ENCODE data around the gene GDI1.

GRCh38 chrX:154419688-154420401 lies 17.1 kb upstream of the GDI1 start:
- TF ChIP-seq YY1 (IDR thresholded peaks at IDR 0.05; ENCODE audit: insufficient read depth, insufficient read length) (no peak), ZNF274 (IDR thresholded peaks at IDR 0.05; ENCODE audit: low read depth, low read length) (no peak), SUZ12 (IDR thresholded peaks at IDR 0.05; ENCODE audit: extremely low read depth, insufficient read depth, insufficient read length) (no peak)
